ENCODE results near the gene CEMP1. TPM values are rescaled to one million over a fixed set of nuclear protein-coding genes. Genes with fewer than 3 reads are reported as not detected.
A peak's percentile ranks its signal among the peaks of the same experiment; 100 is the strongest.

Gene CEMP1
- polyA plus RNA-seq, 1 of the 3 experiments (the other 2 are of a cell fraction): not detected

- H3K4me1 ChIP-seq (ENCODE audit: control insufficient read depth in 1 of 2, insufficient read depth in 2 of 2, low read depth in 1 of 2, low read length in 1 of 2): peaks cover 0 to 22% of the 10 kb centered on the region in 2 experiments; a peak in 1 of 4 replicates
- CTCF ChIA-PET: interaction anchor here (1.0 to 1.3 kb wide), 3 partner anchors 14 to 68 kb away, joined by 3 read pairs; partner anchors contain the start of gene TEDC2
- no peak for DNase-seq
- no peaks in the 10 kb centered on the region for H3K27me3 ChIP-seq (ENCODE audit: insufficient read depth)
- 0 out of 2 replicates have a peak, but pooled peaks cover 4% of the 10 kb centered on the region for H4K20me1 ChIP-seq (ENCODE audit: insufficient read depth)
- H3K27ac ChIP-seq (ENCODE audit: low read depth in 2 of 2, low read length in 1 of 2): peak overlapping the region in 1 of 2 experiments; percentile 72; a peak in 1 of 4 replicates
- no peak overlapping the region for H3K9ac ChIP-seq
- no peak overlapping the region for H2AFZ ChIP-seq (ENCODE audit: low read depth)
- H3K9me3 ChIP-seq: no peaks in the 10 kb centered on the region
- no peaks in the 10 kb centered on the region for H3F3A ChIP-seq (replicated peaks; ENCODE audit: insufficient read depth)
- H3K36me3 ChIP-seq (replicated peaks in 1 of 2; ENCODE audit: control insufficient read depth in 1 of 2, insufficient read depth in 2 of 2, low read length in 1 of 2): peaks cover 0 to 16% of the 10 kb centered on the region in 2 experiments
- 95% methylated on average over 46 of the region's 62 CpGs for WGBS (ENCODE audit: low lambda C conversion rate)
- H3K9me2 ChIP-seq: no peaks in the 10 kb centered on the region
- H3K4me2 ChIP-seq: no peak overlapping the region
- POLR2A ChIA-PET: interaction anchor here (0.6 to 0.8 kb wide), 2 partner anchors 14 to 28 kb away, joined by 5 to 6 read pairs; no protein-coding TSS in a partner anchor
- TF ChIP-seq RFX5 (IDR thresholded peaks at IDR 0.05; ENCODE audit: low read length) (no peak), USF1 (IDR thresholded peaks at IDR 0.05; ENCODE audit: borderline replicate concordance, low read depth) (no peak), TEAD4 (IDR thresholded peaks at IDR 0.05; ENCODE audit: borderline replicate concordance, insufficient read depth) (no peak), GABPA (IDR thresholded peaks at IDR 0.05; ENCODE audit: low read depth) (no peak), EP300 (IDR thresholded peaks at IDR 0.05; ENCODE audit: borderline replicate concordance in 1 of 2, low read depth in 1 of 2, low read length in 1 of 2) (no peak), TAF1 (IDR thresholded peaks at IDR 0.05; ENCODE audit: borderline replicate concordance, low read depth, low read length) (no peak), SMC3 (IDR thresholded peaks at IDR 0.05; ENCODE audit: low read depth, low read length) (no peak), JUND (IDR thresholded peaks at IDR 0.05) (no peak), REST (IDR thresholded peaks at IDR 0.05; ENCODE audit: low read depth, low read length) (no peak), RAD21 (IDR thresholded peaks at IDR 0.05; ENCODE audit: low read length) (no peak), FOSL2 (IDR thresholded peaks at IDR 0.05; ENCODE audit: borderline replicate concordance, low read depth) (no peak), GATA2 (CRISPR knock-in tag; IDR thresholded peaks at IDR 0.05) (no peak), NFIC (IDR thresholded peaks at IDR 0.05; ENCODE audit: borderline replicate concordance) (no peak), EZH2phosphoT487 (IDR thresholded peaks at IDR 0.05; ENCODE audit: borderline replicate concordance, low read depth) (no peak), RXRA (IDR thresholded peaks at IDR 0.05; ENCODE audit: borderline replicate concordance, low read depth) (no peak), TCF12 (IDR thresholded peaks at IDR 0.05) (no peak), YY1 (IDR thresholded peaks at IDR 0.05; ENCODE audit: low read depth) (no peak)
- no peaks in the 10 kb centered on the region for H3K79me2 ChIP-seq (ENCODE audit: insufficient read depth)
- H3K4me3 ChIP-seq (ENCODE audit: low read depth in 2 of 2, low read length in 1 of 2): no peak overlapping the region
Observed at GRCh38 chr16:2496223-2497115, 34.7 kb downstream of the CEMP1 start.

Data from SK-N-SH (cell line).